ENCODE data around the gene MYRIP.

DNA sequence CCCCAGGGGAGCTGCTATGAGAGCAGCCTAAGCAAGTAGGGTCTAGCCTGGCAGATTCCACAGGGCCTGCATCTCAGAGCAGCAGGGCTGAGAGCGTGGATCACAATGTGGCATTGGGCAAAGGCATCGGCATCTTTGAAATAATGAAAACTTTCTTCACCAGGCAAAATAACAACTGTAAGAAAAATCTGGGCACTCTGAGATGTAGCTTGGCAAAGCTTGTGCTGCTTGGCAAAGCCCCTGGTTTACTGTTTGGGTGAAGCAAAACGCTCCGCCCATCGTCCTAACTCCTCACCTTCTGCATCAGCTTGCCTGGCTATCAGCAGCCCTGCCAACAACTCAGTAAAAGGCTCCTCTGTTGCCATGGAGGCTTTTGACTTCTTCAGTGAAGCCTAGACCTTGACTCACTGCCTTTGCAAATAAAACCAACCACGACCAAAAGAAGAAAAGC lies 287.3 kb downstream of the MYRIP start:
- TF ChIP-seq SUZ12 (IDR thresholded peaks at IDR 0.05; ENCODE audit: extremely low read depth, insufficient read depth, insufficient read length) (no peak), YY1 (IDR thresholded peaks at IDR 0.05; ENCODE audit: insufficient read depth, insufficient read length) (no peak), ZNF274 (IDR thresholded peaks at IDR 0.05; ENCODE audit: low read depth, low read length) (no peak)
